ENCODE data around the gene OSCP1. TPM values are rescaled to one million over a fixed set of nuclear protein-coding genes. Genes with fewer than 3 reads are reported as not detected.

Gene OSCP1
- total RNA-seq, 1 donor: 8.7 TPM

GRCh38 chr1:36391271-36391670, 59.0 kb downstream of the OSCP1 start:
- H3K4me3 ChIP-seq (ENCODE audit: low read depth, low read length): no peak overlapping the region
- no peak for DNase-seq (ENCODE audit: low read depth)
- TF ChIP-seq CTCF (IDR thresholded peaks at IDR 0.05; ENCODE audit: insufficient read depth, low read length): no peak

GRCh38 chr1:36390411-36390810, 59.8 kb downstream of the OSCP1 start:
- TF ChIP-seq CTCF (IDR thresholded peaks at IDR 0.05; ENCODE audit: insufficient read depth, low read length): no peak
- no peak for DNase-seq (ENCODE audit: low read depth)
- no peak overlapping the region for H3K4me3 ChIP-seq (ENCODE audit: low read depth, low read length)

- no peak for TF ChIP-seq CTCF (IDR thresholded peaks at IDR 0.05; ENCODE audit: insufficient read depth, low read length)
- DNase-seq (ENCODE audit: low read depth): no peak
- no peak overlapping the region for H3K4me3 ChIP-seq (ENCODE audit: low read depth, low read length)
These were observed 60.3 kb downstream of the OSCP1 start for GRCh38 chr1:36389999-36390398.

- DNase-seq (ENCODE audit: low read depth): no peak
- no peak overlapping the region for H3K4me3 ChIP-seq (ENCODE audit: low read depth, low read length)
These were observed 61.0 kb downstream of the OSCP1 start for GRCh38 chr1:36389261-36389660.

GRCh38 chr1:36387141-36387949, 62.9 kb downstream of the OSCP1 start:
- peak overlapping the region; percentile 61 for H3K4me3 ChIP-seq (ENCODE audit: low read depth, low read length)
- peak; percentile 6 for TF ChIP-seq CTCF (IDR thresholded peaks at IDR 0.05; ENCODE audit: insufficient read depth, low read length)
- peak; percentile 97 for DNase-seq (ENCODE audit: low read depth)

More at GRCh38 chr1:36389261-36389660, 61.0 kb downstream of the OSCP1 start:
- no peak for TF ChIP-seq CTCF (IDR thresholded peaks at IDR 0.05; ENCODE audit: insufficient read depth, low read length)

GRCh38 chr1:36386265-36387140, 63.7 kb downstream of the OSCP1 start:
- peak overlapping the region; percentile 61 for H3K4me3 ChIP-seq (ENCODE audit: low read depth, low read length)
- DNase-seq (ENCODE audit: low read depth): peak; percentile 100
- no peak for TF ChIP-seq CTCF (IDR thresholded peaks at IDR 0.05; ENCODE audit: insufficient read depth, low read length)
